Stimulated activated CD4-positive, alpha-beta T cell treated with anti-CD3 and anti-CD28 coated beads, TNF-alpha, amount 100 ng/mL, for 48 hours (primary cell): ENCODE measurements around the gene MBD4.
"Not testable (repeated sequence)": the region's sequence is repeated elsewhere in the genome, so short reads cannot be mapped to it uniquely, and the experiment has no call there.

Experiments
- DNase-seq, 3 donors: peaks; one replicate each; pipeline ENCODE4 v3.0.0-alpha.2; 2020; ENCODE audit warnings: low read depth in 3 of 3

The MBD4 gene

GRCh38 chr3:129439817-129440617 lies at the start of gene MBD4, which contains the start of gene IFT122:
TSS of gene MBD4 (minus strand) at chr3:129439948. CDS start at chr3:129439833, 115 bp downstream.
TSS of gene IFT122 (plus strand) at chr3:129440224. CDS start at chr3:129440331, 107 bp downstream.
- peak; percentile 97 to 99 (median 99) for DNase-seq

GRCh38 chr3:129489258-129489657 lies 49.5 kb upstream of the MBD4 start:
- DNase-seq: not testable (repeated sequence)

- not testable (repeated sequence) for DNase-seq
Measured at GRCh38 chr3:129487868-129488335, 48.2 kb upstream of the MBD4 start.

GRCh38 chr3:129487183-129487867 lies 47.6 kb upstream of the MBD4 start:
- DNase-seq: no peak

- DNase-seq: no peak
Measured at GRCh38 chr3:129486664-129487035, 46.9 kb upstream of the MBD4 start.

GRCh38 chr3:129485721-129486663 lies 46.2 kb upstream of the MBD4 start:
- DNase-seq: no peak

- DNase-seq: not testable (repeated sequence)
Measured at GRCh38 chr3:129485146-129485545, 45.4 kb upstream of the MBD4 start.

GRCh38 chr3:129483870-129484269 lies 44.1 kb upstream of the MBD4 start:
- DNase-seq: no peak

- no peak for DNase-seq
Measured at GRCh38 chr3:129482721-129483120, 43.0 kb upstream of the MBD4 start.

- peak in 2 of 3 donors; percentile 1 to 24 for DNase-seq
Measured at GRCh38 chr3:129481766-129482332, 42.1 kb upstream of the MBD4 start.

GRCh38 chr3:129481225-129481765 lies 41.5 kb upstream of the MBD4 start:
- not testable (repeated sequence) for DNase-seq

- DNase-seq: no peak
Measured at GRCh38 chr3:129476586-129476985, 36.8 kb upstream of the MBD4 start.

- no peak for DNase-seq
Measured at GRCh38 chr3:129475863-129476262, 36.1 kb upstream of the MBD4 start.

GRCh38 chr3:129474984-129475804 lies 35.4 kb upstream of the MBD4 start:
- no peak for DNase-seq

GRCh38 chr3:129473769-129474152 lies 34.0 kb upstream of the MBD4 start:
- no peak for DNase-seq

GRCh38 chr3:129473067-129473768 lies 33.5 kb upstream of the MBD4 start:
- no peak for DNase-seq

GRCh38 chr3:129470861-129471260 lies 31.1 kb upstream of the MBD4 start:
- no peak for DNase-seq

GRCh38 chr3:129469026-129469425 lies 29.3 kb upstream of the MBD4 start:
- no peak for DNase-seq

- DNase-seq: no peak
Measured at GRCh38 chr3:129467932-129468331, 28.2 kb upstream of the MBD4 start.

GRCh38 chr3:129463716-129464115 lies 24.0 kb upstream of the MBD4 start:
- no peak for DNase-seq
